K562 treated with DMSO at 1 percent for 4 hours (cell line): ENCODE measurements around the gene CACTIN. TPM values are rescaled to one million over a fixed set of nuclear protein-coding genes. Genes with fewer than 3 reads are reported as not detected.

Source experiments
- total RNA-seq: library from RNA; unstranded; fragments of 300-600 nt; gene quantifications from 2 replicates; pipeline ENCODE4 v1.2.3, GENCODE V29; 2022; ENCODE audit not compliant: insufficient read depth

The CACTIN gene
- total RNA-seq = 36.4 and 36.5 TPM in 2 replicates

DNA sequence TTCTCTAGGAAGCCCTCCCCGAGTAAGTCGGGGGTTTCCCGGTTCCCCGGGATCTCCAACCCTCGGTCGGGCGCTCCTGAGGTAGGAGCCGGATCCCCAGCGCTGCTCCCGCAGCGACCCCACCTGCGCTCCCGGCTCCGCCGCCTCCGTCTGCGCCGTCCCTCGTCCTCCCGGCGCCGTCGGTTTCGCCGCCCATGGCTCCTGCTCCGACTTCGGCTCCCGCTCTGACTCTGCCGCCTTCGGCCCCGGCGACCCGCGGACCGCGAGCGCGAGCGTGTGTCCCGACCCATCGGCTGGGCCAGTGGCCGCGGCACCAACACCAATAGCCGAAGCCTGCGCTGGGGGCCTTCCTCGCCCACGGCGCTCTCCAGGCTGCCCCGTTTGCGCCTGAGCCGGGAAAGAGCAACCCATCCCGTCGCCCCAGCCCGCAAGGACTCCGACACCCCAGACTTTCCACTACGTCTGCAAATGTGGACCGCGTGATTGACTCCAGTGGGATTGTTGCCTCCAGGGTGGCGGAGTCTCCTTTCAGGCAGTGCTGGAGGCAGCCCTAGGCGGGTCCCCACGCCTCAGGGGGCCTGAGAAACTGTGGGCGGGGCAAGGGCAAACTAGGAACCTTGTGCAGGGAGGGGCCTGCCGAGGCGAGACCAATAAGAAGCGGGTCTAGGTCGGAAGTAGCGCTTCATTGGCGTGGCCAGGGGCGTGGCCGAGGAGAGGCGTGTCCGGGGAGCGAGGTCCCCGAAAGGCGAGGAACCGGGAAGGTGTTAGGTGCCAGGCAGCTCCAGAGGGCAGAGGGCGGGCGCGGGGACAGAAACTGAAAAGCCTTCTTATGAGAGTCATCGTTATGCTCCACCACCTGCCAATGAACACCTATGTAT lies at the start of gene CACTIN:
Gene CACTIN (minus strand): TSS at position 318 of the 878 bp plus-strand sequence. CDS start 28 bp downstream, at position 290.

DNA sequence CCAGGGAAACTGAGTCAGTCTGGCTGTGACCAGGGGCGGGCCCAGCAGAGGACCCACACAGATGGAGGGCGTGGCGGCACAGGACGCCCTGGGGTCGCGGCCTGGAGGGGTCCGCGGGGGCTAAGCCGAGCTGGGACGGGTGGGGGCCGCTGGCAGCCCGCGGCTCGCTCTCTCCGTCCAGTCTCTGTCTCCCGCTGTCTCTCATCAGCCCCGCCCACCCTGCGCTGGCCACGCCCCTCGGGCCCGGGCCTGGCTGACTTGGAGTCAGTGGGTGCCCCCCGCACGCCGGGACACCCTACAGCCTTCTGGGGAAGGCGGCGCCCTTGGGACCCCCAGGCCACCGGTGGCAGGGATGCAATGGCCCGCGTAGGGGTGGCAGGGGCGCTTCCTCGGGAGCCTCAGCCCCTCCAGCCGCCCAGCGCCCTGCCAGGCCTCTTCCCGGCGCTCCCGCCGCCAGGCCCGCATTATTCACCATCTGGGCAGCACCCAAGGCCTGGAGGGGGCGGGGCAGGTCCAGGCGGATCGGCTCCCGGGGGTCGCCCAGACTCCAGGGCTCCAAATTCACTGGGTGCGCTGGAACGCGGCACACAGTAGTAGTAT lies 19.8 kb downstream of the CACTIN start, which contains the start of gene TBXA2R:
Gene TBXA2R (minus strand): TSS at position 186 of the 600 bp plus-strand sequence. CDS start 6,241 bp downstream, outside the sequence.

DNA sequence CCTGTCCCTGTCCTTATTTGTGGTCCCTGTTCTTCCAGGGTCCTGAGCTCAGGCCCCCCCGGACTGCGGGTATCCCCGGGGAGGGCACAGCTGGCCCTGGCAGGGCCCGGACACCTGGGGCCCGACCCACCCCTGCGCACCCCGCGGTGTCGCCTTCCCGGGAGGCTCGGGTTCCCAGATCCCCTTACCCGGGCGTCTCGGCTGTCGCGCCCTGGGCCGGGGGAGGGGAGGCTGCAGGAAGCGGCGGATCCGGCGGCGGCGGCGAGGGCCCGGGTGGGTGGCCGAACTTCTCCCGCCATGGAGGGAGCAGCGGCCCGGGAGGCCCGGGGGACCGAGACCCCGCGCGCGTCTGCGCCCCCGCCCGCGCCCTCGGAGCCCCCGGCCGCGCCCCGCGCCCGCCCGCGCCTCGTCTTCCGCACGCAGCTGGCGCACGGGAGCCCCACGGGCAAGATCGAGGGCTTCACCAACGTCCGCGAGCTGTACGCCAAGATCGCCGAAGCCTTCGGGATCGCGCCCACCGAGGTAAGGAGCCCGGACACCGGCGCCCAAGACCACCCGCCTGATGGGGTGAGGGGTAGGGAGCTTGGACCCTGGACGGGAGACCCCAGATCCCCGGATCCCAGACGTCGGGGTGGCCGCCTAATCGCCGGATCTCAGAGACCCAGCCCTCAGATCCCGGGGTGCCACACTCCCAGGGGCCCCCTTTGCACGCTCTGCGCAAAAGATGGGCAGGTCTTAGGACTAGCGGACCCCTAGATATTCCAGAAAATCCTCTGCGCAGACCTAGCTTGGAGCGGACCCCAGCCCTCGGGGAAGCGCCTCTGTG lies 41.1 kb downstream of the CACTIN start, which contains the start of gene GIPC3:
Gene GIPC3 (plus strand): TSS at position 178 of the 826 bp plus-strand sequence. CDS start 120 bp downstream, at position 298.

DNA sequence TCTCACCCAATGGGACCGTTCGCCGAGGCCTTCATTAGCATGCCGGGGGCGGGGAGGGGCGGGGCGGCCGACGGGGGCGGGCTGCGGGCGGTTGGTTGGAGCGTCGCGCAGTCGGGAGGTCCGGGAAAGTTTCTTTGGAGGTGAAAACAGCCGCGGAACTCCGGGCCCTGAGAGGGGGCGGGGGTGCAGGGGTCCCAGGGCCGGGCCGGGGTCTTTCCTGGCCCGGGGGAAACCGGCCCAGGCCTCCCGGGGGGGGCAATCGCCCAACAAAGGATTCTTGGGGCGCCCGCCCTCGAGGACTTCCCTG lies 53.8 kb downstream of the CACTIN start, which contains the start of gene HMG20B:
Gene HMG20B (plus strand): TSS at position 90 of the 307 bp plus-strand sequence. CDS start 366 bp downstream, outside the sequence.

Other genes starting within 250 kb of the CACTIN start
- gene SMIM24, start 146.3 kb downstream of the CACTIN start, total RNA-seq = 3.9 TPM in 1 of 2 replicates, not detected in the other
- not detected in 2 replicates for gene SMIM44, start 143.3 kb downstream of the CACTIN start, total RNA-seq
- gene DOHH, start 126.1 kb downstream of the CACTIN start, total RNA-seq = 30.2 and 36.7 TPM in 2 replicates
- gene FZR1, start 120.5 kb downstream of the CACTIN start, total RNA-seq = 25.3 and 28.9 TPM in 2 replicates
- gene TEKTIP1, start 87.6 kb downstream of the CACTIN start, total RNA-seq = 1.8 TPM in 1 of 2 replicates, not detected in the other
- gene MFSD12, start 69.2 kb downstream of the CACTIN start, total RNA-seq = 103 and 121 TPM in 2 replicates
- gene HMG20B, start 53.8 kb downstream of the CACTIN start, total RNA-seq = 203 and 207 TPM in 2 replicates
- gene GIPC3, start 41.3 kb downstream of the CACTIN start, total RNA-seq = 7.8 and 8.1 TPM in 2 replicates
- gene TBXA2R, start 19.9 kb downstream of the CACTIN start, total RNA-seq = 5.1 and 5.5 TPM in 2 replicates
- gene PIP5K1C, start 73.7 kb upstream of the CACTIN start, total RNA-seq = 25.7 and 37.2 TPM in 2 replicates
- 4.9 and 6.5 TPM in 2 replicates for gene TJP3, start 81.6 kb upstream of the CACTIN start, total RNA-seq
- gene APBA3, start 134.9 kb upstream of the CACTIN start, total RNA-seq = 18.8 and 27.4 TPM in 2 replicates
- gene MRPL54, start 135.9 kb upstream of the CACTIN start, total RNA-seq = 50.3 and 83.7 TPM in 2 replicates
- gene RAX2, start 145.4 kb upstream of the CACTIN start, total RNA-seq = not detected in 2 replicates
- 14.1 and 23.3 TPM in 2 replicates for gene MATK, start 159.6 kb upstream of the CACTIN start, total RNA-seq
- gene ZFR2, start 242.2 kb upstream of the CACTIN start, total RNA-seq = not detected in 2 replicates